Measurements from ENCODE around the gene COX4I1.

COX4I1 gene

GRCh38 chr16:85808926-85809325, 9.4 kb downstream of the COX4I1 start:
- no peaks in the 10 kb centered on the region for H4K20me1 ChIP-seq (ENCODE audit: insufficient read depth, low read length)
- H3K27me3 ChIP-seq (ENCODE audit: low read depth, low read length) = no peaks in the 10 kb centered on the region
- H3K79me2 ChIP-seq (ENCODE audit: low read length) = no peaks in the 10 kb centered on the region
- no peak overlapping the region for H2AFZ ChIP-seq (ENCODE audit: low read depth, low read length)
- H3K4me2 ChIP-seq (ENCODE audit: low read length) = no peak overlapping the region
- no peak overlapping the region for H3K9ac ChIP-seq (ENCODE audit: low read length)
- TF ChIP-seq CTCF (IDR thresholded peaks at IDR 0.05; ENCODE audit: low read depth, low read length) = no peak
- TF ChIP-seq EZH2phosphoT487 (IDR thresholded peaks at IDR 0.05; ENCODE audit: low read depth) = no peak
- no peak overlapping the region for H3K27ac ChIP-seq (ENCODE audit: low read length)
- H3K4me3 ChIP-seq (ENCODE audit: low read length) = no peak overlapping the region
- peaks cover 28% of the 10 kb centered on the region for H3K36me3 ChIP-seq (replicated peaks; ENCODE audit: low read depth, low read length)
- H3K4me1 ChIP-seq (ENCODE audit: low read length) = no peaks in the 10 kb centered on the region
- H3K9me3 ChIP-seq (ENCODE audit: insufficient read depth, low read length) = no peaks in the 10 kb centered on the region

GRCh38 chr16:85809645-85810044, 10.2 kb downstream of the COX4I1 start:
- no peak overlapping the region for H3K27ac ChIP-seq (ENCODE audit: low read length)
- H2AFZ ChIP-seq (ENCODE audit: low read depth, low read length) = no peak overlapping the region
- peaks cover 25% of the 10 kb centered on the region for H3K36me3 ChIP-seq (replicated peaks; ENCODE audit: low read depth, low read length)
- no peaks in the 10 kb centered on the region for H4K20me1 ChIP-seq (ENCODE audit: insufficient read depth, low read length)
- H3K9ac ChIP-seq (ENCODE audit: low read length) = no peak overlapping the region
- TF ChIP-seq CTCF (IDR thresholded peaks at IDR 0.05; ENCODE audit: low read depth, low read length) (0 out of 2 replicates have a peak, but pooled peaks have one; percentile 6), EZH2phosphoT487 (IDR thresholded peaks at IDR 0.05; ENCODE audit: low read depth) (no peak)
- H3K9me3 ChIP-seq (ENCODE audit: insufficient read depth, low read length) = no peaks in the 10 kb centered on the region
- H3K79me2 ChIP-seq (ENCODE audit: low read length) = no peaks in the 10 kb centered on the region
- peaks cover 3% of the 10 kb centered on the region; the same call in 1 of the 2 replicates for H3K27me3 ChIP-seq (ENCODE audit: low read depth, low read length)
- H3K4me1 ChIP-seq (ENCODE audit: low read length) = no peaks in the 10 kb centered on the region
- H3K4me3 ChIP-seq (ENCODE audit: low read length) = no peak overlapping the region
- no peak overlapping the region for H3K4me2 ChIP-seq (ENCODE audit: low read length)

GRCh38 chr16:85810097-85810741, 10.7 kb downstream of the COX4I1 start:
- H3K9me3 ChIP-seq (ENCODE audit: insufficient read depth, low read length) = no peaks in the 10 kb centered on the region
- H3K4me1 ChIP-seq (ENCODE audit: low read length) = no peaks in the 10 kb centered on the region

GRCh38 chr16:85810742-85811115, 11.2 kb downstream of the COX4I1 start:
- Histone ChIP-seq H3K4me2 (ENCODE audit: low read length) (no peak overlapping the region), H3K36me3 (replicated peaks; ENCODE audit: low read depth, low read length) (peaks cover 14% of the 10 kb centered on the region), H4K20me1 (ENCODE audit: insufficient read depth, low read length) (no peaks in the 10 kb centered on the region), H3K4me3 (ENCODE audit: low read length) (no peak overlapping the region), H3K4me1 (ENCODE audit: low read length) (no peaks in the 10 kb centered on the region), H3K9me3 (ENCODE audit: insufficient read depth, low read length) (no peaks in the 10 kb centered on the region), H3K27me3 (ENCODE audit: low read depth, low read length) (peaks cover 12% of the 10 kb centered on the region; the same call in 1 of the 2 replicates), H3K79me2 (ENCODE audit: low read length) (no peaks in the 10 kb centered on the region), H3K27ac (ENCODE audit: low read length) (no peak overlapping the region), H3K9ac (ENCODE audit: low read length) (no peak overlapping the region), H2AFZ (ENCODE audit: low read depth, low read length) (no peak overlapping the region)
- TF ChIP-seq EZH2phosphoT487 (IDR thresholded peaks at IDR 0.05; ENCODE audit: low read depth) (no peak), CTCF (IDR thresholded peaks at IDR 0.05; ENCODE audit: low read depth, low read length) (no peak)

More at GRCh38 chr16:85810097-85810741, 10.7 kb downstream of the COX4I1 start:
- no peak overlapping the region for H3K9ac ChIP-seq (ENCODE audit: low read length)
- no peak overlapping the region for H2AFZ ChIP-seq (ENCODE audit: low read depth, low read length)
- no peaks in the 10 kb centered on the region for H3K79me2 ChIP-seq (ENCODE audit: low read length)
- peaks cover 19% of the 10 kb centered on the region for H3K36me3 ChIP-seq (replicated peaks; ENCODE audit: low read depth, low read length)
- H3K4me3 ChIP-seq (ENCODE audit: low read length) = no peak overlapping the region
- no peak overlapping the region for H3K27ac ChIP-seq (ENCODE audit: low read length)
- H3K27me3 ChIP-seq (ENCODE audit: low read depth, low read length) = peaks cover 9% of the 10 kb centered on the region; the same call in 1 of the 2 replicates
- no peak overlapping the region for H3K4me2 ChIP-seq (ENCODE audit: low read length)
- TF ChIP-seq EZH2phosphoT487 (IDR thresholded peaks at IDR 0.05; ENCODE audit: low read depth) (no peak), CTCF (IDR thresholded peaks at IDR 0.05; ENCODE audit: low read depth, low read length) (no peak)
- H4K20me1 ChIP-seq (ENCODE audit: insufficient read depth, low read length) = no peaks in the 10 kb centered on the region
